ENCODE data around the gene COLGALT1.
A peak's percentile ranks its signal among the peaks of the same experiment; 100 is the strongest.

COLGALT1 gene

GRCh38 chr19:17605761-17606589 is 50.5 kb downstream of the COLGALT1 start (continued):
- TF ChIP-seq ZNF544 (tag by site-specific recombination; IDR thresholded peaks at IDR 0.05) = no peak
- TF ChIP-seq GLIS1 (tag by site-specific recombination; IDR thresholded peaks at IDR 0.05) = peak; percentile 63
- 0 out of 2 replicates have a peak, but pooled peaks have one; percentile 70 for TF ChIP-seq ZBTB1 (tag by site-specific recombination; IDR thresholded peaks at IDR 0.05)
- peak; percentile 88 for TF ChIP-seq ZBTB17 (tag by site-specific recombination; IDR thresholded peaks at IDR 0.05)
- TF ChIP-seq ZNF600 (tag by site-specific recombination; IDR thresholded peaks at IDR 0.05) = peak; percentile 97
- peak; percentile 98 for TF ChIP-seq CTCF (tag by site-specific recombination; IDR thresholded peaks at IDR 0.05)
- TF ChIP-seq ZSCAN18 (tag by site-specific recombination; IDR thresholded peaks at IDR 0.05) = peak; percentile 79; the same call in 1 of the 2 replicates
- peak; percentile 76 for TF ChIP-seq ZIC2 (tag by site-specific recombination; IDR thresholded peaks at IDR 0.05)
- no peak for TF ChIP-seq ZNF354C (tag by site-specific recombination; IDR thresholded peaks at IDR 0.05; ENCODE audit: borderline replicate concordance, low read depth)
- TF ChIP-seq ZFP41 (tag by site-specific recombination; IDR thresholded peaks at IDR 0.05; ENCODE audit: borderline replicate concordance) = no peak
- peak; percentile 80 for TF ChIP-seq KLF10 (tag by site-specific recombination; IDR thresholded peaks at IDR 0.05)
- TF ChIP-seq ZFP37 (tag by site-specific recombination; IDR thresholded peaks at IDR 0.05) = no peak
- TF ChIP-seq ZNF473 (tag by site-specific recombination; IDR thresholded peaks at IDR 0.05) = no peak
- peak; percentile 90 for TF ChIP-seq SP2 (tag by site-specific recombination; IDR thresholded peaks at IDR 0.05)
- 0 out of 2 replicates have a peak, but pooled peaks have one; percentile 53 for TF ChIP-seq ZNF24 (tag by site-specific recombination; IDR thresholded peaks at IDR 0.05)
- TF ChIP-seq ZBTB10 (tag by site-specific recombination; IDR thresholded peaks at IDR 0.05) = 0 out of 2 replicates have a peak, but pooled peaks have one; percentile 13
- no peak for TF ChIP-seq MYNN (tag by site-specific recombination; IDR thresholded peaks at IDR 0.05; ENCODE audit: borderline replicate concordance)
- TF ChIP-seq ZNF302 (tag by site-specific recombination; IDR thresholded peaks at IDR 0.05; ENCODE audit: low read depth) = no peak
- TF ChIP-seq YY2 (tag by site-specific recombination; IDR thresholded peaks at IDR 0.05) = peak; percentile 64; the same call in 1 of the 2 replicates
- no peak for TF ChIP-seq TSHZ1 (tag by site-specific recombination; IDR thresholded peaks at IDR 0.05; ENCODE audit: borderline replicate concordance)
- no peak for TF ChIP-seq ZNF174 (tag by site-specific recombination; IDR thresholded peaks at IDR 0.05)
- no peak for TF ChIP-seq ZNF837 (tag by site-specific recombination; IDR thresholded peaks at IDR 0.05)
- TF ChIP-seq BCL6B (tag by site-specific recombination; IDR thresholded peaks at IDR 0.05) = no peak
- TF ChIP-seq ZNF221 (tag by site-specific recombination; IDR thresholded peaks at IDR 0.05; ENCODE audit: borderline replicate concordance) = no peak
- peak; percentile 68 for TF ChIP-seq ZBTB44 (tag by site-specific recombination; IDR thresholded peaks at IDR 0.05)
